GM19238 (cell line): ENCODE data around the gene HOOK2.
A peak's percentile ranks its signal among the peaks of the same experiment; 100 is the strongest.
"Not testable (repeated sequence)": the region's sequence is repeated elsewhere in the genome, so short reads cannot be mapped to it uniquely, and the experiment has no call there.

Experiments
- DNase-seq: peaks from one replicate; pipeline ENCODE4 v3.0.0; 2011; ENCODE audit warnings: low spot score; ENCODE audit not compliant: insufficient read length

HOOK2 gene

GRCh38 chr19:12722566-12723380 lies 52.6 kb downstream of the HOOK2 start:
- peak; percentile 99 for DNase-seq

GRCh38 chr19:12721656-12722565 lies 53.4 kb downstream of the HOOK2 start:
- peak; percentile 72 for DNase-seq

- no peak for DNase-seq
Observed at GRCh38 chr19:12720851-12721655, 54.3 kb downstream of the HOOK2 start.

GRCh38 chr19:12720296-12720695 lies 55.1 kb downstream of the HOOK2 start:
- DNase-seq: no peak

- DNase-seq: no peak
Observed at GRCh38 chr19:12715929-12716328, 59.4 kb downstream of the HOOK2 start.

GRCh38 chr19:12715102-12715501 lies 60.2 kb downstream of the HOOK2 start:
- no peak for DNase-seq

- not testable (repeated sequence) for DNase-seq
Observed at GRCh38 chr19:12713304-12713703, 62.0 kb downstream of the HOOK2 start.
